ENCODE measurements around the gene P2RY12. TPM values are rescaled to one million over a fixed set of nuclear protein-coding genes. Genes with fewer than 3 reads are reported as not detected.

The P2RY12 gene
- total RNA-seq, 1 donor from 2014 or later = not detected

DNA sequence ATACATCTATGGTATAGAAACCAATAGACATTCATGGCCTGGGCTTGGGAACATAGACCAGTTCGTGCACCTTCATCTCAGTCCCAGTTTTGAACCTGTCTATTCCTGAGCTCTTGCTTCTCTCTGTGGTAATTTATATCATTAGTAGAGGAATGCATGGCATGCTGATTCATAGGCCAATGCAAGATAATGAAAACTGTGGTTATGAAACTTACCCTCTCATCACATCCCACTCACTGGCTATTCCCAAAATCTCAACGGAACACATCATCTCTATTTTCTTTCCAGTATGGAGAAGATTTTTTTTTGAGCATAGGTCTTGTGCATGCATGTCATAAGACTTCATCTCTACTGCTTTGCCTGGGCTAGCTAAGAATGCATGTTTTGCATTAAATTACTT, 18.7 kb upstream of the P2RY12 start:
- H3K27me3 Mint-ChIP-seq (ENCODE audit: low read depth) = no peaks in the 10 kb centered on the region
- no peaks in the 10 kb centered on the region for H3K4me1 Mint-ChIP-seq
- H3K36me3 Mint-ChIP-seq (ENCODE audit: low read depth) = no peaks in the 10 kb centered on the region
- TF ChIP-seq, protein P1, sequence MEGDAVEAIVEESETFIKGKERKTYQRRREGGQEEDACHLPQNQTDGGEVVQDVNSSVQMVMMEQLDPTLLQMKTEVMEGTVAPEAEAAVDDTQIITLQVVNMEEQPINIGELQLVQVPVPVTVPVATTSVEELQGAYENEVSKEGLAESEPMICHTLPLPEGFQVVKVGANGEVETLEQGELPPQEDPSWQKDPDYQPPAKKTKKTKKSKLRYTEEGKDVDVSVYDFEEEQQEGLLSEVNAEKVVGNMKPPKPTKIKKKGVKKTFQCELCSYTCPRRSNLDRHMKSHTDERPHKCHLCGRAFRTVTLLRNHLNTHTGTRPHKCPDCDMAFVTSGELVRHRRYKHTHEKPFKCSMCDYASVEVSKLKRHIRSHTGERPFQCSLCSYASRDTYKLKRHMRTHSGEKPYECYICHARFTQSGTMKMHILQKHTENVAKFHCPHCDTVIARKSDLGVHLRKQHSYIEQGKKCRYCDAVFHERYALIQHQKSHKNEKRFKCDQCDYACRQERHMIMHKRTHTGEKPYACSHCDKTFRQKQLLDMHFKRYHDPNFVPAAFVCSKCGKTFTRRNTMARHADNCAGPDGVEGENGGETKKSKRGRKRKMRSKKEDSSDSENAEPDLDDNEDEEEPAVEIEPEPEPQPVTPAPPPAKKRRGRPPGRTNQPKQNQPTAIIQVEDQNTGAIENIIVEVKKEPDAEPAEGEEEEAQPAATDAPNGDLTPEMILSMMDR (conservative IDR thresholded peaks at IDR 0.05) = no peak
- no peak overlapping the region for H3K27ac Mint-ChIP-seq (ENCODE audit: unreplicated experiment)
- no peak for DNase-seq (ENCODE audit: low read depth, low spot score)
- no peaks in the 10 kb centered on the region for H3K9me3 Mint-ChIP-seq
- H3K4me3 Mint-ChIP-seq = no peak overlapping the region

DNA sequence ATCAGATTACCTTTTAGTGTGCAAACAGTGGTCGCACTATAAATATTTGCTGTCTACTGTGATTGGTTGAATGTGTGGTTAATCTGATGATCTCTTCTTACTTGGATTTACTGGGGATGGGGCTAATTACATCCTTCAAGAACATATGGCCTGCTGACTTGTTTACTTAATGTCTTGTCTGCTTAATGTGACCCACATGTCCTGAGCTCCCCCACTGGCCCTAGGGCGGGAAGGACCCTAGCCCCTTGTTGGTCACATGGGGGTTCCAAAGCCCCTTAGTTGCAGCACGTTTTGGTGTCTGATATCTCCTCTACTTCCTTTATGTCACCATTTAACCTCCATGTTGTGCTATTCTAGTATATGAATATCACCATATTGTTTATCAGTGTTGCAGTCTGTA, 17.8 kb upstream of the P2RY12 start:
- Mint-ChIP-seq H3K9me3 (no peaks in the 10 kb centered on the region), H3K36me3 (ENCODE audit: low read depth) (no peaks in the 10 kb centered on the region), H3K27ac (ENCODE audit: unreplicated experiment) (no peak overlapping the region), H3K4me3 (no peak overlapping the region), H3K4me1 (no peaks in the 10 kb centered on the region), H3K27me3 (ENCODE audit: low read depth) (no peaks in the 10 kb centered on the region)
- TF ChIP-seq, protein P1 (conservative IDR thresholded peaks at IDR 0.05) = no peak
- DNase-seq (ENCODE audit: low read depth, low spot score) = no peak

DNA sequence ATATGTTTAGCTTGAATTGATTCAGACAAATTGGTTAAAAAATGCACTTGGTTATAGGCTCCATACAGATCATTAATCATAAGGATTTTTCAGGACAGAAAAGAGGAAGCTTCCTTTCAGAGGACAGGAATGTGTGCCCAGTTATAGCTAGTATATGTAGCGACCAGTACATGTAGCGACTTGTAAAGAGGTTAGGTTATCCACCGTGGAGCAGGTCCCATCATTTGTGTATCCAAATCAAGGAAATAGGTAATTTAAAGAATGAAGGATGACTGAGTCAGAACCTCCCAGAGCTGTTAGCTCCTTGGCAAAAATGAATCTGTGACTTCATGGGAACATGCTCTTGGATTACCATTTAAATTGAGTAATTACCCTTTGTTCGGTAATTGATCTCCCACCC, 15.8 kb upstream of the P2RY12 start:
- no peaks in the 10 kb centered on the region for H3K9me3 Mint-ChIP-seq
- TF ChIP-seq, protein P1 (conservative IDR thresholded peaks at IDR 0.05) = no peak
- no peaks in the 10 kb centered on the region for H3K27me3 Mint-ChIP-seq (ENCODE audit: low read depth)
- H3K4me1 Mint-ChIP-seq = no peaks in the 10 kb centered on the region
- no peak overlapping the region for H3K4me3 Mint-ChIP-seq
- H3K27ac Mint-ChIP-seq (ENCODE audit: unreplicated experiment) = no peak overlapping the region
- no peak for DNase-seq (ENCODE audit: low read depth, low spot score)
- no peaks in the 10 kb centered on the region for H3K36me3 Mint-ChIP-seq (ENCODE audit: low read depth)

DNA sequence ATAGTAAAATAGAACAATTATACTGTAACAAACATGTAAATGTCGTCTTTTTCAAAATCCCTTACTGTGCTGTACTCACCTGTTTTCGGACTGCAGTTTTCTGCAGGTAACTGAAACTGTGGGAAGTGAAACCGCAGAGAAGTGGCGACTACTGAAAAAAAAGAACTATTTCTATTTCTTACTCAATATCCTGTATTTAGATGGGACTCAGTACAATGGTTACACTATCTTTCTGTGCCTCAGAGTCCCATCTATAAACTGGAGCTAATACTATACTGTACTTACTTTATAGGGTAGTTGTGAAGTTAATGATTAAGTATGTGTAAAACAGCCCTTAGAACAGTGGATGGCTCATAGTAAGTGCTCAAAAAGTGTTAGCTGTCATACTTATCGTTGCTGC, 14.3 kb upstream of the P2RY12 start:
- no peaks in the 10 kb centered on the region for H3K27me3 Mint-ChIP-seq (ENCODE audit: low read depth)
- no peak overlapping the region for H3K4me3 Mint-ChIP-seq
- no peaks in the 10 kb centered on the region for H3K4me1 Mint-ChIP-seq
- H3K36me3 Mint-ChIP-seq (ENCODE audit: low read depth) = no peaks in the 10 kb centered on the region
- no peak for DNase-seq (ENCODE audit: low read depth, low spot score)
- no peaks in the 10 kb centered on the region for H3K9me3 Mint-ChIP-seq
- H3K27ac Mint-ChIP-seq (ENCODE audit: unreplicated experiment) = no peak overlapping the region
- TF ChIP-seq, protein P1 (conservative IDR thresholded peaks at IDR 0.05) = no peak

DNA sequence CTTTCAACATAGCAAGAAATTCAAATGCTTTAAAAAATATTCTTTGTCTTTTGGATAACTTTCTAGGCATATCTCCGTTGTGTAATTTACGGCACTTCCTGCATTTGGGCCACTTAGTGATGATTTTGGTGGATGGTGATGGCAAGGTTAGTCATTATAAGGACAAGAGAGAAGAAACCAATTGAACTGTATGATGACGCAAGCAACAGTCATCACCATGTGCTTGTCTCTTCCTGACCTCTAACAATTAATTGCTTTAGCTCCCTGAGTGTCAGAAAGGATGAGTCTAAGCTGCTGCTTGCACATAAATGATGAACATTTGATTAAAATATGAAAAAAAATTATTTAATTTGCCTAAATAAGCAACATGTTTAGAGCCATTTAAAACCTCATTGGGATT, 11.3 kb upstream of the P2RY12 start:
- Mint-ChIP-seq H3K4me1 (peaks cover 4% of the 10 kb centered on the region), H3K36me3 (ENCODE audit: low read depth) (peaks cover 6% of the 10 kb centered on the region), H3K27me3 (ENCODE audit: low read depth) (no peaks in the 10 kb centered on the region), H3K27ac (ENCODE audit: unreplicated experiment) (no peak overlapping the region), H3K9me3 (no peaks in the 10 kb centered on the region), H3K4me3 (no peak overlapping the region)
- TF ChIP-seq, protein P1 (conservative IDR thresholded peaks at IDR 0.05) = no peak
- no peak for DNase-seq (ENCODE audit: low read depth, low spot score)

DNA sequence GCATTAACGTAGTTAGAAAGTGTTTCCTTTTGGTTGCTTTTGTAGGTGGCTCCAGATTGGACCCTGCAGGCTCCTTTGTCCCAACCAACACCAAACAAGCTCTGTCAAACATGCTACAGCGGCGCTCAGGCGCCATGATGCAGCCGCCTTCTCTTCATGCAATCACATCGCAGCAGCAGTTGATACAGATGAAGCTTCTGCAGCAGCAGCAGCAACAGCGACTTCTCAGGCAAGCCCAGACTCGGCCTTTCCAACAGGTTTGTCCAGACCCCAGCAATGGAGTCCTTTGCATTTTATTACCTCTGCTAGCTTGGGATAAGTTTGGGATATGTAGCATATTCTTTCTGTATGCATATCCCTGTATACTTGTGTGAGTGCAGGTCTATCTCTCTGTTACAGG, 10.1 kb upstream of the P2RY12 start:
- H3K36me3 Mint-ChIP-seq (ENCODE audit: low read depth) = peaks cover 9% of the 10 kb centered on the region
- H3K9me3 Mint-ChIP-seq = no peaks in the 10 kb centered on the region
- no peak for DNase-seq (ENCODE audit: low read depth, low spot score)
- peaks cover 4% of the 10 kb centered on the region for H3K4me1 Mint-ChIP-seq
- TF ChIP-seq, protein P1 (conservative IDR thresholded peaks at IDR 0.05) = no peak
- no peaks in the 10 kb centered on the region for H3K27me3 Mint-ChIP-seq (ENCODE audit: low read depth)
- H3K27ac Mint-ChIP-seq (ENCODE audit: unreplicated experiment) = no peak overlapping the region
- H3K4me3 Mint-ChIP-seq = no peak overlapping the region

All from neural crest cell (in vitro differentiated cells).